Kidney (tissue), 22 donors: ENCODE results near the gene ZNF184. TPM values are rescaled to one million over a fixed set of nuclear protein-coding genes. Genes with fewer than 3 reads are reported as not detected.
A peak's percentile ranks its signal among the peaks of the same experiment; 100 is the strongest.

Experiments
- DNase-seq, 5 donors: peaks; one replicate each; pipeline ENCODE4 v3.0.0-alpha.2; 2013 to 2020
- FAIRE-seq: peaks from 2 replicates; lab custom pipeline; 2012; peaks lifted over from hg19 to GRCh38; lab: Jason Lieb, UNC
- H3K27ac ChIP-seq, 2 donors: one replicate each; pipeline ENCODE4 v1.7.0; 2013; ENCODE audit warnings: low read depth in 2 of 2, low read length in 2 of 2, inconsistent platforms in 1 of 2
- H3K27me3 ChIP-seq: one replicate; pipeline ENCODE4 v1.7.1; 2013; ENCODE audit warnings: low read length, inconsistent platforms; ENCODE audit not compliant: control insufficient read depth, insufficient read depth
- H3K36me3 ChIP-seq, 3 donors: one replicate each; pipeline versions ENCODE4 v1.7.0 to v1.7.1; 2013; ENCODE audit warnings: low read length in 3 of 3, control low read depth in 1 of 3, inconsistent platforms in 1 of 3; ENCODE audit not compliant: insufficient read depth in 3 of 3, control insufficient read depth in 2 of 3
- H3K4me1 ChIP-seq, 3 donors: one replicate each; pipeline versions ENCODE4 v1.7.0 to v1.7.1; 2013; ENCODE audit warnings: low read length in 3 of 3, inconsistent platforms in 1 of 3, low read depth in 1 of 3; ENCODE audit not compliant: control insufficient read depth in 2 of 3, insufficient read depth in 2 of 3
- H3K4me3 ChIP-seq, 3 donors: one replicate each; pipeline versions ENCODE4 v1.7.0 to v1.8.1; 2013; ENCODE audit warnings: low read length in 3 of 3, control low read depth in 1 of 3, inconsistent platforms in 1 of 3
- H3K9ac ChIP-seq, 3 donors: one replicate each; pipeline versions ENCODE4 v1.7.0 to v1.7.1; 2013; ENCODE audit warnings: low read length in 3 of 3, control low read depth in 1 of 3, inconsistent platforms in 1 of 3
- H3K9me3 ChIP-seq, 3 donors: one replicate each; pipeline versions ENCODE4 v1.7.0 to v1.7.1; 2013; ENCODE audit warnings: low read length in 3 of 3, control low read depth in 1 of 3, inconsistent platforms in 1 of 3; ENCODE audit not compliant: control insufficient read depth in 2 of 3, insufficient read depth in 1 of 3
- CTCF ChIP-seq: IDR thresholded peaks from 3 replicates; pipeline ENCODE4 v1.5.1; 2012; ENCODE audit warnings: mild to moderate bottlenecking, moderate library complexity, borderline replicate concordance; ENCODE audit not compliant: insufficient read depth; ENCODE audit errors: extremely low read depth
- intact Hi-C: fragments of 100-400 bp; cut with DNase I; formaldehyde crosslinking; loops from one replicate; pipeline ENCODE4 v1.11.1; 2022
- long read RNA-seq, 10 donors: library from polyadenylated mRNA in 1 of 10; unstranded in 1 of 10; transcript quantifications; one replicate each; pipeline ENCODE4 v2.0.0 and lab custom pipeline, GENCODE V29; 2021 to 2026
- polyA plus RNA-seq: library from polyadenylated mRNA; stranded (reverse); fragments of 350-450 nt; fragmentation: Illumina TruSeq; extraction: RNeasy Lipid Tissue Mini Kit (QIAGEN cat#74804); gene quantifications from one replicate; pipeline ENCODE4 v1.2.3, GENCODE V29; 2014; ENCODE audit warnings: low read depth, low replicate concordance; ENCODE audit not compliant: insufficient read depth
- total RNA-seq: library from RNA; stranded (reverse); fragmentation: NEBNext Ultra II Directional; extraction: Animal tissue kit (Norgen Biotek cat#: 25700); gene quantifications from one replicate; pipeline ENCODE4 v1.2.1, GENCODE V29; 2021
- donor health status: control.
- donor health status: control.
- donor health status: control.
- donor health status: control.
- donor health status: control.
- donor health status: DM: yes; HTN: yes; CAD: no.
- donor health status: Normal renal cell carcinoma (clear cell type).

ZNF184 gene
- total RNA-seq: 8.0 TPM
- 4.4 TPM for polyA plus RNA-seq
- long read RNA-seq, donor 1, partial matches to known transcripts: 0 of 2 reads
- long read RNA-seq, donor 1, other reads (novel, unspliced or antisense): 0 of 2 reads
- long read RNA-seq, donor 2, partial matches to known transcripts: 0 of 2 reads
- long read RNA-seq, donor 2, other reads (novel, unspliced or antisense): 0 of 2 reads
- long read RNA-seq, donor 3: 0 reads
- long read RNA-seq, donor 4: 0 reads
- long read RNA-seq, donor 5: 0 reads
- long read RNA-seq, donor 6, partial matches to known transcripts: 8 of 11 reads
- long read RNA-seq, donor 6, other reads (novel, unspliced or antisense): 0 of 11 reads
- long read RNA-seq, donor 7, partial matches to known transcripts: 1 of 8 reads
- long read RNA-seq, donor 7, other reads (novel, unspliced or antisense): 7 of 8 reads
- long read RNA-seq, donor 8, partial matches to known transcripts: 0 of 3 reads
- long read RNA-seq, donor 8, other reads (novel, unspliced or antisense): 0 of 3 reads
- long read RNA-seq, donor 9: 0 reads
- long read RNA-seq, donor 10: 0 reads

- intact Hi-C loops: no loop called here
- Histone ChIP-seq H3K9me3 (no peaks in the 10 kb centered on the region), H3K36me3 (peaks cover 0 to 10% (median 0%) of the 10 kb centered on the region in 3 donors), H3K4me1 (no peaks in the 10 kb centered on the region), H3K27ac (peak within 1 kb of the TSS; percentile 86 to 89), H3K9ac (peak within 1 kb of the TSS; percentile 21 to 90 (median 72)), H3K27me3 (no peaks in the 10 kb centered on the region), H3K4me3 (peak within 1 kb of the TSS; percentile 73 to 94 (median 91))
- TF ChIP-seq CTCF: no peak
- peak; percentile 90 for FAIRE-seq
- DNase-seq: peak; percentile 99 to 100 (median 99)
Measured at GRCh38 chr6:27472617-27473400, at the start of gene ZNF184. TSS of gene ZNF184 (minus strand) at chr6:27473105. CDS start at chr6:27472294, 811 bp downstream.

GRCh38 chr6:27518881-27519795, 46.2 kb upstream of the ZNF184 start:
- DNase-seq (peak; percentile 59 to 91 (median 82)), FAIRE-seq (peak; percentile 19)
- Histone ChIP-seq H3K4me1 (peaks cover 0 to 4% (median 0%) of the 10 kb centered on the region in 3 donors), H3K27ac (peak overlapping the region; percentile 38 to 69), H3K9me3 (no peaks in the 10 kb centered on the region), H3K4me3 (peak overlapping the region; percentile 61 to 93 (median 93)), H3K36me3 (no peaks in the 10 kb centered on the region), H3K9ac (peak overlapping the region; percentile 70 to 88 (median 81)), H3K27me3 (peaks cover 26% of the 10 kb centered on the region)
- intact Hi-C loops: no loop called here
- TF ChIP-seq CTCF: peak; percentile 67
